ENCODE results near the gene CTNND2. TPM values are rescaled to one million over a fixed set of nuclear protein-coding genes. Genes with fewer than 3 reads are reported as not detected.

Gene CTNND2
- total RNA-seq, 4 donors from 2014 or later, result 0.22 to 2.8 (median 0.39) TPM

- no peaks in the 10 kb centered on the region for H3K9me3 ChIP-seq
These were observed 49.3 kb downstream of the CTNND2 start for GRCh38 chr5:11854936-11855335.

GRCh38 chr5:11853796-11854195, 50.5 kb downstream of the CTNND2 start:
- H3K27ac ChIP-seq, result no peak overlapping the region
- WGBS, 2 donors, result 74 to 80% methylated on average over 10 of the region's 10 CpGs
- DNase-seq, result no peak

More at GRCh38 chr5:11854936-11855335, 49.3 kb downstream of the CTNND2 start:
- 71 to 76% methylated on average over 5 of the region's 5 CpGs for WGBS, 2 donors
- H3K4me3 ChIP-seq (replicated peaks in 1 of 3), result no peak overlapping the region
- TF ChIP-seq CTCF (IDR thresholded peaks at IDR 0.05), result no peak
- no peak for TF ChIP-seq POLR2A (IDR thresholded peaks at IDR 0.05)
- no peak for DNase-seq
- H3K36me3 ChIP-seq, result no peaks in the 10 kb centered on the region
- intact Hi-C loops (cut with DNase I), result no loop called here
- no peak overlapping the region for H3K27ac ChIP-seq
- H3K4me1 ChIP-seq, result no peaks in the 10 kb centered on the region
- H3K27me3 ChIP-seq, result no peaks in the 10 kb centered on the region

GRCh38 chr5:11853140-11853539, 51.1 kb downstream of the CTNND2 start:
- Histone ChIP-seq H3K9me3 (no peaks in the 10 kb centered on the region), H3K4me1 (no peaks in the 10 kb centered on the region), H3K4me3 (replicated peaks in 1 of 3) (no peak overlapping the region), H3K27ac (no peak overlapping the region), H3K36me3 (no peaks in the 10 kb centered on the region), H3K27me3 (no peaks in the 10 kb centered on the region)
- DNase-seq, result no peak
- intact Hi-C loops (cut with DNase I), result no loop called here
- TF ChIP-seq POLR2A (IDR thresholded peaks at IDR 0.05) (no peak), CTCF (IDR thresholded peaks at IDR 0.05) (no peak)

More at GRCh38 chr5:11853796-11854195, 50.5 kb downstream of the CTNND2 start:
- Histone ChIP-seq H3K36me3 (no peaks in the 10 kb centered on the region), H3K4me1 (no peaks in the 10 kb centered on the region), H3K4me3 (replicated peaks in 1 of 3) (no peak overlapping the region), H3K27me3 (no peaks in the 10 kb centered on the region), H3K9me3 (no peaks in the 10 kb centered on the region)
- intact Hi-C loops (cut with DNase I), result no loop called here
- TF ChIP-seq CTCF (IDR thresholded peaks at IDR 0.05), result no peak
- no peak for TF ChIP-seq POLR2A (IDR thresholded peaks at IDR 0.05)

- TF ChIP-seq POLR2A (IDR thresholded peaks at IDR 0.05) (no peak), CTCF (IDR thresholded peaks at IDR 0.05) (no peak)
- no peaks in the 10 kb centered on the region for H3K36me3 ChIP-seq
- 78 to 85% methylated on average over 1 of the region's 1 CpG for WGBS, 2 donors
- H3K27ac ChIP-seq, result no peak overlapping the region
- no peaks in the 10 kb centered on the region for H3K27me3 ChIP-seq
- intact Hi-C loops (cut with DNase I), result no loop called here
- H3K4me1 ChIP-seq, result no peaks in the 10 kb centered on the region
- H3K4me3 ChIP-seq (replicated peaks in 1 of 3), result no peak overlapping the region
- H3K9me3 ChIP-seq, result no peaks in the 10 kb centered on the region
- no peak for DNase-seq
These were observed 51.5 kb downstream of the CTNND2 start for GRCh38 chr5:11852717-11853087.

GRCh38 chr5:11851965-11852716, 52.1 kb downstream of the CTNND2 start:
- intact Hi-C loops (cut with DNase I), result no loop called here
- WGBS, 2 donors, result 57 to 63% methylated on average over 4 of the region's 4 CpGs
- no peak for DNase-seq

More at GRCh38 chr5:11851965-11852716, 52.1 kb downstream of the CTNND2 start:
- H3K36me3 ChIP-seq, result no peaks in the 10 kb centered on the region
- no peaks in the 10 kb centered on the region for H3K4me1 ChIP-seq
- no peaks in the 10 kb centered on the region for H3K27me3 ChIP-seq
- no peaks in the 10 kb centered on the region for H3K9me3 ChIP-seq
- no peak overlapping the region for H3K4me3 ChIP-seq (replicated peaks in 1 of 3)
- no peak for TF ChIP-seq POLR2A (IDR thresholded peaks at IDR 0.05)
- TF ChIP-seq CTCF (IDR thresholded peaks at IDR 0.05), result no peak
- no peak overlapping the region for H3K27ac ChIP-seq

Measured in thyroid gland (tissue), 4 donors.